GM20000 (cell line): ENCODE data around the gene ZBTB39.
"Not testable (repeated sequence)": the region's sequence is repeated elsewhere in the genome, so short reads cannot be mapped to it uniquely, and the experiment has no call there.

Experiments used
- DNase-seq: peaks from one replicate; pipeline ENCODE4 v3.0.0; 2012; ENCODE audit warnings: low spot score
- CTCF ChIP-seq: IDR thresholded peaks from 2 replicates; pipeline ENCODE4 v1.5.1; 2012; ENCODE audit warnings: mild to moderate bottlenecking, control low read depth; ENCODE audit errors: extremely low read depth, missing control alignments

The ZBTB39 gene

GRCh38 chr12:57031138-57031725, 24.9 kb upstream of the ZBTB39 start:
- no peak for TF ChIP-seq CTCF
- peak; percentile 38 for DNase-seq

GRCh38 chr12:57029457-57029856, 23.1 kb upstream of the ZBTB39 start:
- no peak for DNase-seq
- no peak for TF ChIP-seq CTCF

- no peak for TF ChIP-seq CTCF
- no peak for DNase-seq
Observed at GRCh38 chr12:57027805-57028153, 21.4 kb upstream of the ZBTB39 start.

- DNase-seq = no peak
- TF ChIP-seq CTCF = no peak
Observed at GRCh38 chr12:57027011-57027804, 20.9 kb upstream of the ZBTB39 start.

GRCh38 chr12:57025196-57025595, 18.9 kb upstream of the ZBTB39 start:
- no peak for TF ChIP-seq CTCF
- DNase-seq = no peak

- DNase-seq = not testable (repeated sequence)
Observed at GRCh38 chr12:57022324-57022723, 16.0 kb upstream of the ZBTB39 start.

GRCh38 chr12:57019983-57020719, 13.8 kb upstream of the ZBTB39 start:
- DNase-seq = no peak
- no peak for TF ChIP-seq CTCF
